Measurements from ENCODE around the gene PPP1R14C.
"Not testable (repeated sequence)": the region's sequence is repeated elsewhere in the genome, so short reads cannot be mapped to it uniquely, and the experiment has no call there.

PPP1R14C gene

DNA sequence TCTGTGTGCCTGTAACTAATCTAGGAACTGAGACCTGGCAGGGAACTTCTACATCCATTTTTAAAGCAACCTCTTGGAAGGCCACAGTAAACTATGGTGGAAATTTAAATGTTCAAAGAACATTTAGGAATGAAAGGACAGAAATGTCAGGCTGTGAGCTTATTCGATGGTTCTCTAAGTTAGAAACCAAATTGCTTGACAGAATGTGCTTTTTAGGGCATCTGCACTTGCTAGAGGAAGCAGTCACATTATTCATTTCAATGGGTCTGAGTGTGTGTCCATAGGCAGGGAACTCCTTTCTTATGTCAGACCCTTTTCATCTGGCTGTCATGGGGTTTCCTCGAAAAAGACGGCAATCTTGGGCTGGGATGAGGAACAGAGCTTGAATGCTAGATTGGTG lies 84.4 kb downstream of the PPP1R14C start:
- DNase-seq, result no peak

DNA sequence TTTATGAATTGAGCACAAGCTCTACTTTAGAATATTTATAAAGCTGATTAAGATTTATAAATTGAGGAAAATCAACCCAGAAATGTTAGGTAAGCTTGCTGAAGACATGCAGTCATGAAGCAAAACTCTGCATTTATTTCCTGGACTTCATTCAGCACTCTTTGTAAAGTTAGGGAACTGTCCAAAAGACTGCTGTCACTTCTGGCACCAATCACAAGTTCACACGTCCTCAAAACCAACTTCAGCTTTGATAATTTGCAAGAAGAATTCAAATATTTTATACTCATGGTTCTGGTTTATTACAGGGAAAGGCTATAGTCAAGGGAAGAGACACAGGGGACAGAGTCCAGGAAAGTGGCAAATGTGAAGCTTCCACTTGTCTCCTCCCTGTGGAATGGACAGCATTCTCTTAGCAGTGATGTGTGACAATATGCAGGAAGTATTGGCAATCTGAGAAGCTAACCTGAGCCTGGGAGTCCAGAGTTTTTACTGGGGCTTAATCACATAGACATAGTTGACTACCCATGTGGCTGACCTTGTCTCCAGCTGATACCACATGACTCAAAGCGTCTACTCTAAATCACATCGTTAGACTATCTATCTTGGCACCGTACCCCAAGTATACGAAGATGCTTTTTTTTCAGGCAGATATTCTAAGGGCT lies 85.4 kb downstream of the PPP1R14C start:
- DNase-seq, result no peak

DNA sequence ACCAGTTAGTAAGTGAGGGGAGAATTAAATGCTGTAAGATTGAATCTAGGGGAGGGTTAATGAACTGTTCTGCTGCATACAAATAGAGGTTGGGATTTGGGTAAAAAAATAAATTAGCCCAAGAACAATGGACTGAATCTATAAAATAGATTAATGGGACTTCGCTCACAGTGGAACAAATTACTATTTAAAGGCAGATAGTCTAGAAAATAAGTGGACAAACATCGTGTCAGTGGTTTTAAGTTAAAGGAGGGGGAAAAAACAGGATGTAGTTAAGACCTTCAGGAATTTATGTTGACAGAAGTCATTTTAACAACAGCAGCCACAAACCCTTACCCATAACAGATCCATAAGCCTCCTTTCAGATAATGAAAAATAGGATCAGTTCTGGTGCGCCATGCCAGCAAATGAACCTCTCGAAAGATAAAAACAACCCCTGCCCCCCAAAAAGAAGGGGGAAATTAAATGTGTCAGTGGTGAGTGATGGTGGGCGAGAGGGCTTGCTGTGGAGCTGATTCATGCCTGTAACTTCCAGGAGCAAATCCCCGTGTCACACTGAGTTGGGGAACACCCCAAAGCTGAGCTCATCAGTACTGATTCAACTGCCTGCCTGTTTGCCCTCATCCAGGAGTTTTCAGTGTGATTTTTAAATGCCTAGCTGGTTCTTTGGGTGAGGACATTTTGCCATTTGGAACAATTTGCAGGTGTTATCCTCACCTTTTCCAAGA lies 86.8 kb downstream of the PPP1R14C start:
- DNase-seq, result no peak

DNA sequence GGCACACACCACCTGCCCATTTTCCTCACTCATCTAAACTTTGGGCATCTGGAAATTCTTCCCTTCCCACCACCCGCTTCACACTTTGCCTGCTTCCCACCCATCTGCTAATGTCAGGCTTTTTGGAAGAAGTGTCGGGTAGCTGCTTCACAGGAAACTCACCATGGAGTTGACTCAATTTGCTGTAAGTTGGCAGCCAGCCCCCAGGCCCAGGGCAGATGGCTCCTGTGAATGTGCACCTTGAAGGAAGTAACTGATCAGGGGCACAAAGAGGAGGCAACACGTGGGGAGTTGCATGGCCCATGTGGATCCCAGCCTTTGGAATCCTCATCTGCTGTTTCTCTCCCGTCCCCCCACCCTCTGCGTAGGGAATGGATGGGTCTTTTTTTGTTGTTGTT lies 87.3 kb downstream of the PPP1R14C start:
- no peak for DNase-seq

DNA sequence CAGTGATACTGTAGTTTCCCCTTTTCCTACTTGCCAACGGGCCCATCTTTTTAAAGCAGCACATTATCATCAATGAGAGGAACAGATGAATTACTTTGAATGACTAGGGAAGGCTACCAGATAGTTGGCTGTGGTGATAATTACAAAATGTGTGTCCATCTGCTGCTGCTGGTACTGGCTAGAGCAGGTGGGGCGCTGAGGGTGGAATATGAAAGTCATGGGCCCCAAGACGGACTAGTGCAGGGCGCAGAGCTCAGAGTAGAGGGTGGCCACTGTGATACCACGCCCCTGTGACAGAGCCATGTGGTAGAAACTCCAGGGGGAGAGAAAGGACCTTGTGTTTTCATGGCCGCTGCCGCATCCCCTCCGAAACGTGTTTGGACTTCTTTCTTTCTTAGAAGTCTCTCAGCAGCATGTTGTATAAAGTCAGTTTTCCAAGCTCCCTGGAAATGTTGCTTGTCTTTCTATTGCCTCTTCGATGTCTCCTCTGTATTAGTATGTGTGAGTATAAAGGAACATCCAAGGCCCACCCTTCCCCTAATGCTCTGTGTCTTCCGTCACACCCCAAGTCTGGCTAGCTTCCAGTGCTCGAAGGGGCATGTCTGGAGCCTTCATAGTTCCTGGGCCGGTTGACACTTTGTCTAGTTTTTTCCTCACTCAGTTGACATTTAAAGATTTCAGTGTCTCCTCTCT lies 88.1 kb downstream of the PPP1R14C start:
- no peak for DNase-seq

DNA sequence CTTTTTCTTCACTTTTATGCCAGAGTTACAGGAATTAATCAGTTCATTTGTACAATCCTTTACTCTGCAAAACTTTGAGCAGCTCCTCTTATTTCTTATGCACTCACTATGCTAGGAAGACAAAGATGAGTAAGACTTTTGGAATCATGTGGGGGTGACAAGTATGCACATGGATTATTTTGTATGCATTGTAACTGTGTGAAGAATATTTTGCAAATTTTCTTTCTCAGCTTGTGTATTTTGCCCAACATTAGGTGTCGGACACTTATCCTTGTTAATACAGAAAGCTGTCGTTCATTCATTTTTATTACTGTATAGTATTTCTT lies 88.6 kb downstream of the PPP1R14C start:
- no peak for DNase-seq

DNA sequence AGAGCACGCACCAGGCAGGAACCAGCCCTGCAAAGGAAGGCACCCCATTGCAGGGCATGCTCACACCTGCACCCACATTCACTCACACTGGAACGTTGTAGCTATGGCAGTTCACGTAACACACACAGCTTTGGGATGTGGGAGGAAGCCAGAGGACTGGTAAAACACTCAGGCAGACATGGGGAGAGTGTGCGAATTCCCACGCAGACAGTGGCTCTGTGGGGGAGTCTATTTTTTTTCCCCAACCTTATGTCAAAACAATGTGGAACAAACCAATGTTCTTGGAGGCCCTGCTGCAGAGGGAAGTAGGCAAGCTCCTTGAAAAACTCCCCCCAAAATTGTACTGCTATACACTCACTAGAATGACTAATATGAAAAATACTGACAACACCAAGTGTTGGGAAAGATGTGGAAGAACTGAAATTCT lies 91.0 kb downstream of the PPP1R14C start:
- DNase-seq, result no peak

DNA sequence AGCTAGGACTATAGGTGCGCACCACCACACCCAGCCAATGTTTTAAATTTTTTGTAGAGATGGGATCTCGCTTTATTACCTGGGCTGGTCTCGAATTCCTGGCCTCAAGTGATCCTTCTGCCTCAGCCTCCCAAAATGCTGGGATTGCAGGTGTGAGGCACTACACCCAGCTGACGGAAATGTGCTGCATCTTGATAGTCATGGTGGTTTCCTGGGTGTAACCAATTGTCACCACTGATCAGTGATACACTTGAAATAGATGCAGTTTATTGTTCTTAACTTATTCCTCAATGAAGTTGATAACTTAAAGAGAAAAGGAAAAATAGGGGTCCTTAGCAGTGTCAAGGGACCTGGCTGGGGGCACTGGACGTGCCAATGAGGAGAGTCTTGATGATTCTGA lies 92.4 kb downstream of the PPP1R14C start:
- no peak for DNase-seq

DNA sequence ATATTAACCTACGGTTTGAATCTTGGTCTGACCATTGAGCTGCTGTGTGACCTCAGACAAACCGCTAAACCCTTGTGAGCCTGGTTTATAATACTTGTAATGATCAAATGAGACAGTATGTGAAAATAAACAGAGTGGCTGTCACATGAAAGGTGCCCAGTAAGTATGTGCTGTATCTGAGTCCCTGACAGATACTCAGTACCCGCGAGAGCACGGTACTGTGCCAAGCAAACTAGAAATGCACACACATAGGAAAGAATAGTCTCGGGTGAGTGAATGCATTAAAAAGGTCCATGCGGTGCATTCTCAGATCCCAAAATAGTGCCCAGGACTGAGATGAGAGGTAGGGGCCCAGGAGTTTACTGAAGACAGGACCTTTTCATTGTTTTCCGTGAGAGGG lies 93.3 kb downstream of the PPP1R14C start:
- no peak for DNase-seq

DNA sequence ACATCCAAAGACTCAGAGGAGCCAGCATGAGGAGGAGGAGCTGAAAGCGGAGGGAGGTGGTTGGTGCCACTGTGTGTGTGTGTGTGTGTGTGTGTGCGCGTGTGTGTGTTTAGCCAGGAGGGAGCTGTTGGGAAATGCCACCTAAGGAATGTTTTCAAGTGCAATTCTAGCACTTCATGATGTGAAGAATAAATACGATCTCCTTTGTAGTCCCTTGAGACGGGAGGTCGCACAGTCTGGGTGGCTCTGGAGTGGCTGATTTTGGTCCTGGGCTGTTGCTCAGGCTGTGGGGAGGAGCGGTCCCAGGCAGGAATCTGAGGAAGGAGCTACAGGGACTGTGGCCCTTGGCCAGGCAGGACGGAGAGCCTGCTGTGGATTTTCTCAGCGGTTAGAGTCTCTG lies 93.7 kb downstream of the PPP1R14C start:
- no peak for DNase-seq

DNA sequence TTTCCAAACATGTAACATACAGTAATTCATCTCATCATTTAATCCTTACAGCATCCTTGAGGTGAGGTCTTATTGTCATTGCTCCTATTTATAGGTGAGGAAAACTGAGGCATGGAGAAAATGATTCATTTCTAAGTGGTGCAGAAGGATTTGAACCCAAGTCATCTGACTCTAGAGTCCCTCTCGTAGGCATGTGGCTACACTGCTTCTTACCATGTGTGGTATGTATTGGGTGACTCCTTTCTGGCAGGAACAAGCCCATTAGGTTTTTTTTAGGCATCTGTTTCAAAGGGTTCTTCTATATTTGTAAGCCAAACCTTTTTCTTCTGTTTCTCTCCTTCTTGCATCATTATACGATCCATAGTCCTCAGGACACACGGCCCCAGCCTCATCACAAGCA lies 94.8 kb downstream of the PPP1R14C start:
- DNase-seq, result no peak

DNA sequence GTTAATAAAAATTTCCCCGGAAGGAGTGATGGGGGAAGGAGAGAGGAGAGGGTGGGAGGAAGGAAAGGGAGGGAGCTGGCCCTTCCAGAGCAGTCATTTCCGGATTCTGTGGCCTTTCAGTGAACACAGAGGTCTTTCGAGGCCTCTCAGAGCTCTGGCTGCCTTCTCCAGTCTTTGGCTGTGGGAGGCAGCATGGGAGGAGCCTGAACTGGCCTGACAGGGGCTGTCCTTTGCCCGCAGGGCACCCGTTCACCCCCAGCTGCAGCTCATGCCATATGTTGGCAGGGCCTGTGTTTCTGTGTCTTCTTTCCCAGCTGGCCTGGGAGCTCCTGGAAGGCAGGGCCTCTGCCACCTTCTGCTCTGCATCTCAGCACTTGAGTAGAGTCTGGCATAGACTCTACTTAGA lies 95.5 kb downstream of the PPP1R14C start:
- no peak for DNase-seq

DNA sequence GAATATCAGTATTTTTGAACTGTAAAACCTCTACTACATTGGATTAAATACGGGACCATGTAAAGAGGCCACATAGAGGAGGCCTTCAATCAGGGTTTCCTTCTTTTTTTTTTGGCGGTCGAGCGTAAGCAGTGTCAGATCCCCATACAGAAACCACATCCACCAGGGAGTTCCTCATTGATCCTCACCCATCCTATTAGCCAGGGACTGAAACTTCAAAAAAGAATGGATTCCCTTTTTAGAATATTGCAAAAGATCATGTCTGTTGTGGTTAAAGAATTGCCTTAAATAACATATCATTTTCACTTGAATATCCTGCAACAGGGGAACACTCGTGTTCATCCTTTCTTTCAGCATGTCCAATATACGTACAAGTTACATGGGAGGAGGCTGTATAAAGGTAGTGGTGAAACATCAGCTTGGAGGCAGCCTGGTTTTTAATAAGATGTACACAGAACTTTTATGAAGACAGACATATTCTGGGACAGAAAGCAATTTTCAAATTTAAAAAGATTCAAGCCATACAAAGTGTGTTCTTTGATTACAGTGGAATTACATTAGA lies 96.1 kb downstream of the PPP1R14C start:
- DNase-seq, result peak; percentile 5 to 51

DNA sequence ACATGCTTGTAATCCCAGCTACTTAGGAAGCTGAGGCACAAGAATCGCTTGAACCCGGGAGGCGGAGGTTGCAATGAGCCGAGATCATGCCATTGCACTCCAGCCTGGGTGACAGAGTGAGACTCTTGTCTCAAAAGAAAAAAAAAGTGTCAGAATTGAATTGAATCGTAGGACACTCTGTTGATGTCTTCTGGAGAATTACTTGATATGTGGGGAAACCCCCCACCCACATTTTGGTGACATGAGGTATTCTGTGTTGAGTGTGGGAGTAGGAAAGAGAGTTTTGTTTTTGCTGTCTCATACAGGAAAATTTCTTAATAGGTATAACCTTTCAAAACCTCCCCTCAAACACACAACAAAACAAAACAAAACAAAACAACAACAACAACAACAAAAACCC lies 98.9 kb downstream of the PPP1R14C start:
- not testable (repeated sequence) for DNase-seq

DNA sequence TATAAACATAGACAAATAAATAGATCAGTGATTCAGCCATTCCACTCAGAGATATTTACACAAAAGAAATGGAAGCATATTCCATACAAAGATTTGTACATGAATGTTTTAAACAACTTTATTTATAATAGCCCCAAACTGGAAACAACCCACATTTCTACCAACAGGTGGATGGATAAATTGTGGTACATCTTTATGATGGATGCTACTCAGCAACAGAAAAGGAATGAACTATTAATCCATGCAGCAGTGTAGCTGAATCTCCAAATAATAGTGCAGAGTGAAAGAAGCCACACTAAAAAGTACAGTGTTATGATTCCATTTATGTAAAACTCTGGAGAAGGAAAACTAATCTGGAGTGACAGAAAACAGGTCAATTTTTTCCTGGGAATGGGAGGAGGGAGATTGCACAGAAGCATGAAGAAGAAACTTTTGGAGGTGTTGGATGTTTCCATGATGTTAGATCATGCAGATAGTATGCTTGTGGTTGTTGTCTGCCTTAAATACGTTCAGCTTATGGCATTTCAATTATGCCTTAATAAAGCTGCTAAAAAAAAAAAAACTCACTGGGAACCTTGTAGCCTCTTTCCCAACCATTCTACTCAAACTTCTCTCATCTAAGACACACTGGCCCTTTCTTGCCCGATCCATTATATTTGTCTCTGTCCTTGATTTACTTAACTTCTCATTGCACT lies 100.9 kb downstream of the PPP1R14C start:
- no peak for DNase-seq

DNA sequence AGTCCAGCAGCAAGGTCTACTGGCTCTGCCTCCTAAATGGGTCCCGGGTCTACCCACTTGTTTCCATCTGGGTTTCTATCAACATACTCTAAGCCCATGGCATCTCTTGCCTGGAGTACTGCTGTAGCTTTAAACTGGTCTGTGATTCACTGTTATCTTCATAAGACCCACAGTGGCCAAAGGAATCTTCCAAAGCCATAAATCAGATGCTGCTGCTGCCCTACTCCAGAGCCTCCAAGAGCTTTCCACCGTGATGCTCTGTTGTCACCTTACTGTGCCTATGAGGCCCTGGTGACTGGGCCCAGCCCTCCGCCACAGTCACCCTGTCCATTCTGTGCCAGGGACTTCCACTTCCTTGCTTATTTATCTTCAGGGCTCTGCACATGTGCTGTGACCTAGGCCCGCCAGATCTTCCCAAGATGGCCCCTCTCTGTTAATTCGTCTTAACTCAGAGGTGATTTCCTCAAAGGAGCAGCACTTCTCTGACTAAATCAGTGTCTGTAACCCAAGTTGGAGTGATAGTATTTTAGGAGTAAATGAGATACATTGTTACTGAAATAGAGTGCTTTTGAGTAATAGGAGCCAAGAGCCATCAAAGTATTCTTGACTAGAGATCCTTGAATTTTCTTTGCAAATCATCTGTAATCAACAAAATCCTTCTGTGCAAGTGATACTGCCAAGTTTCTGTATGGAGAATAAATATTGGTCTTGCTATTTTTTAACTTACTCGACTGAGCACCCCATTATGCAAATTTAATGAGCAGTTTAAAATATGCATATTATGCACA lies 102.5 kb downstream of the PPP1R14C start:
- DNase-seq, result no peak

DNA sequence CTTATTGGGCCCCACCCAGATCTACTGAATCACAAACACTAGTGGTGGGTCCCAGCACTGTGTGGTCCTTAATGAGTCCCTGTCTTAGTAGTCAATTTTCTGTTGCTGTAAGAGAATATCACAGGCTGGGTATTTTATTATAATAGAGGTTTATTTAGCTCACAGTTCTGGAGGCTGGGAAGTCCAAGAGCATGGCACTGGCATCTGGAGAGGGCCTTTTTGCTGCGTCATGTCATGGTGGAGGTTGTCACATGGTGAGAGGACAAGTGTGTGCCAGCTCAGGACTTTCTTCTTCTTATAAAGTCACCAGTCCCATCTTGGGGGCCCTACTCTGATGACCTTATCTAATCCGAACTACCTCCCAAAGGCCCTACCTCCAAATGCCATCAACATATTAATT lies 105.0 kb downstream of the PPP1R14C start:
- no peak for DNase-seq

DNA sequence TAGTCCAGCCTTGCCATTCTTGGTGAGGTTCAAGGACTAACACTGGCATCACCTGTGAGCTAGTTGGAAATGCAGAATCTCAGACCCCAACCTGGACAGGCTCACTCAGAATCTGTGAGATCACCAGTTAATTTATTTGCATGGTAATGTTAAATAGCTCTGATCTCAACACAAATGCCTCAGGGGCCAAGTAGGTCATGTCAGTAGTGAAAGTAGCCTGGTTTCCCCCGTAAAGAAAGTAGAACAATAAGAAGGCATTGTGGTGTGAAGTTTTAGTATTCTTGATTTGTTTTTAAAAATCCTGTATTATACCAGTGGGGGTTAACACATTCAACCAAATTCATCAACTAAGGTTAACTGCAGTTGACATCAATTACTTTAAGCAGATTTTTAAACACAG lies 105.5 kb downstream of the PPP1R14C start:
- no peak for DNase-seq

DNA sequence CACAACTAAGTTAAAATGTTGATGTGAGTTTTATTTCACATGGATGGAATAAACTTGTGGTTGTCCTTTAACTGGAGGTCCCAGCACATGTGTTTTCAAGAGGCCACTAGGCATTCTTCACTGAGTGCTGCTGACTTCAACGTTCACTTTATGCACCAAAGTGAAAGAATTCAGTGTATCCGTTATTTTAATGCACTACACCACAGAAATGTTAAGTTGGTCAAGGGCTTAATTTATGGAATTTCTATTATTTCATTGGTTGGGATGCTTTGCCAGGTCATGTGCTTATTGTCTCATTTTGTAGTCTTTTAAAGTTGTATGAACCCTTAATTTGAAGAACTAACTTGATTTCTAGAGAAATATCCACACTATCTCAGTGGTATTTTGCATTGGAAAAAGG lies 106.4 kb downstream of the PPP1R14C start:
- DNase-seq, result no peak

DNA sequence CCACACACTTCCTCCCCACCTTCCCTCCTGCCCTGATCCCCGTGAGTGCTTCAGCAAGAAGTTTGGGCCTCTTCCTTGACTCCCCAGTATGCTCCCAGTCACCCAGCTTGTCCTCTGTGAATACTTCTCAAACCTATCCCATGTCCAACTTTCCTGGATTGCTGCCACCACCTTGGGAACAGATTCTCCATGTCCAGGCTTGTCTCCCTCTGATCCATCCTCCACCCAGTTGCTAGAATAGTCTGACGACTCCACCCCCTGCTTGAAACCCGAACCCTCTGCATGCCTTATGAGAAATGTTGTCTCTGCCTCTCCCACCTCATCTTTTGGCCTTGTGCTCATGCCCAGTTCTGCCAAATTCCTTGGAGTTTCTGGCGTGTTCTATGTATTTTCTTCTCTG lies 108.0 kb downstream of the PPP1R14C start:
- DNase-seq, result no peak

DNA sequence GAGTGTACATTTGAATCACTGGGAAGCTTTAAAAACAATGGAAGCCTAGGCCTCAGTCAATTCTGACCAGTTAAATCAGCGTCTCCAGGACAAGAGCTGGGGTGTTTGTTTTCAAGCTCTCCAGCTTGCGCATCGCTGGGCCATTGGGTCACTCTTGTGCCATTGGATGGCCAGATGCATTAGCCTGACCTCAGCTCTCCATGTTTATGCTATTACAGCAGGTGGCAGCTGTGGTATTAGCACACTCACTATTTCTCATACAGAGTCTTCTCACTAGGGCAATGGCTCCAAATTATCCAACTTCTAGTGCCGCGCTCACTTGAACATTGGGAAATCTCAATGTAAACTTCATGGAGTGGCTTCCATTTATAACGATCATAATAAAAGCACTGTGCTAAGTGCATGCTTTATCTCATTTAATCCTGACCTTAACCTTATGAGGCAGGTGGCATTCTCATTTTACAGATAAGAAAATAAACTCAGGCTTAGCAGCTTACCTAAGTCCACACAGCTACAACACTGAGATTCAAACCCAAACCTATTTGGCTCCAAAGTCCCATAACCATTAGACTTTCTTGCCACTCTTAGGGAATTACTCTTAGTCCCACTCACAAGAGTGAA lies 108.8 kb downstream of the PPP1R14C start:
- DNase-seq, result no peak

Measured in Kasumi-1 (cell line).